Measurements from ENCODE around the gene SGF29. TPM values are rescaled to one million over a fixed set of nuclear protein-coding genes. Genes with fewer than 3 reads are reported as not detected.
"Not testable (repeated sequence)": the region's sequence is repeated elsewhere in the genome, so short reads cannot be mapped to it uniquely, and the experiment has no call there.

Gene SGF29
- total and polyA plus RNA-seq, 9 of the 15 experiments (the other 6 are each of a cell fraction or from before 2014, with no cell fraction given), result 2.6 to 36.1 (median 21.2) TPM

- H3K27me3 ChIP-seq (ENCODE audit: control insufficient read depth in 2 of 2, insufficient read depth in 2 of 2, low read length in 2 of 2); H3K9me1 ChIP-seq (ENCODE audit: control insufficient read depth, insufficient read depth, low read length); H3K9ac ChIP-seq (ENCODE audit: insufficient read depth in 1 of 2, low read depth in 2 of 2, low read length in 2 of 2); H2AFZ ChIP-seq (ENCODE audit: low read depth, low read length); POLR2A ChIA-PET; ATAC-seq; H3K9me3 ChIP-seq (replicated peaks; ENCODE audit: control insufficient read depth, insufficient read depth, low read depth, low read length); H3K4me1 ChIP-seq (replicated peaks in 1 of 2; ENCODE audit: control insufficient read depth in 2 of 2, insufficient read depth in 2 of 2, low read length in 2 of 2); H3K4me3 ChIP-seq; H3K27ac ChIP-seq (ENCODE audit: extremely low read depth, low read depth, low read length); intact Hi-C loops (cut with micrococcal nuclease); H4K20me1 ChIP-seq (replicated peaks; ENCODE audit: control insufficient read depth, insufficient read depth, low read length); CTCF ChIA-PET (ENCODE audit: low intra/inter-chr PET ratio); H3K36me3 ChIP-seq (ENCODE audit: control insufficient read depth, insufficient read depth, low read length); H3K79me2 ChIP-seq (ENCODE audit: control insufficient read depth, insufficient read depth, low read length); FAIRE-seq; in situ Hi-C loops (cut with MboI); H3K4me2 ChIP-seq (ENCODE audit: insufficient read depth, low read length); BruUV-seq (replicated peaks): not testable (repeated sequence)
- TF ChIP-seq ADNP (tag; IDR thresholded peaks at IDR 0.05), result peak; percentile 51; the same call in 1 of the 2 replicates
- TF ChIP-seq CBFA2T3 (IDR thresholded peaks at IDR 0.05), result peak; percentile 55
- TF ChIP-seq ZNF121 (CRISPR knock-in tag; conservative IDR thresholded peaks at IDR 0.05), result peak; percentile 75; the same call in 1 of the 2 replicates
- peak in 1 of 4 experiments; percentile 23 for DNase-seq (ENCODE audit: extremely low read depth in 1 of 4, low spot score in 3 of 4)
- 73% methylated on average over 4 of the region's 4 CpGs for WGBS (ENCODE audit: insufficient coverage, low coverage, missing lambda C conversion rate)
These were observed 12.7 kb downstream of the SGF29 start for GRCh38 chr16:28566233-28566925.

- TF ChIP-seq ZNF707 (CRISPR knock-in tag; conservative IDR thresholded peaks at IDR 0.05) (peak; percentile 98), GTF2F1 (IDR thresholded peaks at IDR 0.05; ENCODE audit: low read depth, low read length) (no peak), CBX3 (IDR thresholded peaks at IDR 0.05; ENCODE audit: borderline replicate concordance in 1 of 2, low read length in 2 of 2) (peak in 1 of 2 experiments; percentile 77; a peak in 1 of 3 replicates), TRIM28 (IDR thresholded peaks at IDR 0.05) (peak; percentile 80; the same call in 1 of the 2 replicates)
- in situ Hi-C loops (cut with MboI) (no loop called here), intact Hi-C loops (cut with micrococcal nuclease) (no loop called here)
- H3K4me1 ChIP-seq (replicated peaks in 1 of 2; ENCODE audit: control insufficient read depth in 2 of 2, insufficient read depth in 2 of 2, low read length in 2 of 2), result no peaks in the 10 kb centered on the region; a peak in 1 of 5 replicates
- no peak overlapping the region for H3K4me3 ChIP-seq
- no peak overlapping the region for H3K9ac ChIP-seq (ENCODE audit: insufficient read depth in 1 of 2, low read depth in 2 of 2, low read length in 2 of 2)
- DNase-seq (ENCODE audit: extremely low read depth in 1 of 4, low spot score in 3 of 4) (no peak), FAIRE-seq (no peak), ATAC-seq (no peak)
- H3K79me2 ChIP-seq (ENCODE audit: control insufficient read depth, insufficient read depth, low read length), result peaks cover 4% of the 10 kb centered on the region; the same call in 1 of the 3 replicates
- H2AFZ ChIP-seq (ENCODE audit: low read depth, low read length), result no peak overlapping the region
- no peaks in the 10 kb centered on the region; the same call in 1 of the 2 replicates for H3K9me3 ChIP-seq (replicated peaks; ENCODE audit: control insufficient read depth, insufficient read depth, low read depth, low read length)
- no peak overlapping the region for H3K4me2 ChIP-seq (ENCODE audit: insufficient read depth, low read length)
- ChIA-PET CTCF (ENCODE audit: low intra/inter-chr PET ratio) (no interaction called here), POLR2A (no interaction called here)
- 94% methylated on average over 2 of the region's 2 CpGs for WGBS (ENCODE audit: insufficient coverage, low coverage, missing lambda C conversion rate)
- no peaks in the 10 kb centered on the region for H4K20me1 ChIP-seq (replicated peaks; ENCODE audit: control insufficient read depth, insufficient read depth, low read length)
- no peaks in the 10 kb centered on the region for H3K9me1 ChIP-seq (ENCODE audit: control insufficient read depth, insufficient read depth, low read length)
- no peaks in the 10 kb centered on the region for H3K27me3 ChIP-seq (ENCODE audit: control insufficient read depth in 2 of 2, insufficient read depth in 2 of 2, low read length in 2 of 2)
- H3K36me3 ChIP-seq (ENCODE audit: control insufficient read depth, insufficient read depth, low read length), result no peaks in the 10 kb centered on the region
- H3K27ac ChIP-seq (ENCODE audit: extremely low read depth, low read depth, low read length), result no peak overlapping the region
- BruUV-seq (replicated peaks), result no TSS peak
These were observed 13.6 kb downstream of the SGF29 start for GRCh38 chr16:28567292-28567691.
